Stimulated activated CD4-positive, alpha-beta T cell treated with anti-CD3 and anti-CD28 coated beads, Interleukin-12 subunit alpha, Interleukin-12 subunit beta, amount 100 ng/mL, for 24 hours (primary cell): Measurements from ENCODE around the gene CDK5RAP2.
"Not testable (repeated sequence)": the region's sequence is repeated elsewhere in the genome, so short reads cannot be mapped to it uniquely, and the experiment has no call there.

Experiments used
- DNase-seq, 2 experiments: peaks; one replicate each; pipeline ENCODE4 v3.0.0-alpha.2; 2020; ENCODE audit warnings: low read depth in 2 of 2

CDK5RAP2 gene

DNA sequence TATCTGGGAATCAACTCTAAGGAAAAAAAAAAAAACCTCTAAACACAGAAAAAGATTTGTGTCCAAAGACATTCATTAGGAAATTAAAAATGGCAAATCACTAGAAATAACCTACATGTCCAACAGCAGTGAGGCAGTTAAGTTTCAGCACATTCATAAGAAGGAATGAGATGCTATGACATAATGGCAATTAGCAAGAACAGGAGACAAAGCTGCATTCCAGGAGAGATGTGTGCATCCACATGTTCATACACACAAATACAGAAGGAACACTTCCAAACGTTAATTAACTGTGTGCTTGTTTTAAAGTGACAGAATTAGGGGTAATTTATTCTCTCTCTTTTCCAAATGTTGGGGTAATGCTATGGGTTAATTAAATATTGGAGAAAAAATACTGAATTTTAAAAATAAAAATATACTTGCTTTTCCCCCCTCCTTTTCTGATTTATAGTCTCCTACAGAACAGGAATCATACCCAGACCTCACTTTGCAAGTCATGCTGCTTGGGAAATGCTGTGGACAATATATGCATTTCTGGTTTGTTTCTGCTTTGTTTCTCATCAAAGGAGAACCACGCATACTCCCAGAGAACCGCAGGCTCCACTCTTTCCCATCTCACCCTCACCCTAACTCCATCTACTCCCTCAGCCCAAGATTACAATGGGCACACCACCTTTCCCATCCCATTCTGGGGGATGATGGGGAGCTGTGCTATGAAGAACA lies 114.1 kb downstream of the CDK5RAP2 start:
- DNase-seq = no peak

- no peak for DNase-seq
Observed at GRCh38 chr9:120464887-120465421, 115.0 kb downstream of the CDK5RAP2 start.

DNA sequence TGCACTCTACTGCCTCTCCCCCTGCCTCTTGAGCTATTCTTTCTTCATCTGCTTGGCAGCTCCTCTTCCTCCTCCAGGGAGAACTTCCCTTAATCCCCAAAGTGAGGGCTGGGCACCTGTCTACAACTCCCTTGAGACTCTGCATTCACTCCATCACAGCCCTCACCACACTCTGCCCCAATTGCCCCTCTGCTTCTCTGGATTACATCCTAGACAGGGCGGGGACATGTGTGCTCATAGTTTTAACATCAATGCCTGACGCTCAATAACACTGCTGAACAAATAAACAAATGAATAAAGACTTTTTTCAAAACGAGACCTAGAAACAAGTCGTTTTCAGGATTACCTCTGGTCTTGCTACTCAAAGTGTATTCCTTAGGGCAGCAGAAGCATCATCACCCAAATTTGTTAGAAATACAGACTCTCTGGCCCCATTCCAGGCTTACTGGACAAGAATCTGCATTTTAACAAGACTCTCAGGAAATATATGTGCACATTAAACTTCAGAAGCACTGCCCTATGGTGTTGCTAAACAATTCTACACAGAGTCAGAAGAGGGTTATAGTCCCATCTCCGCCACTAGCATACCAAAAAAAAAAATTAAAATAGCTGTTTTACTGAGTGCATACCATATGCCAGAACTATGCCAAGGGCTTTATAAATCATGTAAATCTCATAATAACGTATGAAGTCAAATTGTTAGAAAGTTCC lies 115.6 kb downstream of the CDK5RAP2 start:
- no peak for DNase-seq

GRCh38 chr9:120463765-120464164 lies 116.2 kb downstream of the CDK5RAP2 start:
- no peak for DNase-seq

DNA sequence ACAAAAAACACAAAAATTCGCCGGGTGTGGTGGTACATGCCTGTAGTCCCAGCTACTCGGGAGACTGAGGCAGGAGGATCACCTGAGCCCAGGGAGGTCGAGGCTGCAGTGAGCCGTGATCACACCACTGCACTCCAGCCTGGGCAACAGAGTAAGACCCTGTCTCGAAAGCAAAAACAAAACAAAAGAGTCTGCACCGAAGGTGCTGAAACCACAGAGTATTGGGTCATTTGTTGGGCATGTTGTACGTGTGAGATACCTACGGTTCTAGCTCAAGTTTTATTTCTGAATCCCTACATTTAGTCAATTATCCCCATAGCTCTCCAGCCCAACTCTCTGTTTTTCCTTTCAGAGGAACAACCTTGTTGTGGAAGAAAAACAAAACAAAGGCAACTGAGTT lies 118.3 kb downstream of the CDK5RAP2 start:
- DNase-seq = not testable (repeated sequence)

DNA sequence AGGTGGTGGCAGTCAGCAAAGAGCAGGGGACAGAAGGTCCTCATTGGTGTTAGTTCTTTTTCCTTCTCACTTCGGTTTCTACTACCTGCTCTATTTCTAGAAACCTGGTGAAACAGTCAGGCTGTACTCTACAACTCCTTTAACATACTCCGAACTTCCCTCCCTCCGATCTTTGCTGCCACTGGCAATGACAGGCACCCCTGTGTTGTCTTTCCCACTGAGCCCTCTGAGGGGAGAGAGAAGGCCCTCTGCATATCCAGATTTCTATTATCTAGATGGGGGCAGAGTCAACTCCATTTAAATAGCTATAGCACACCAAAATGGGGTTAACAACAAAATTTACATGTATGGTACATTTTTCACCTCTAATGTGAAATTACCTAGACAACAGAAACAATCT lies 123.7 kb downstream of the CDK5RAP2 start:
- no peak for DNase-seq

DNA sequence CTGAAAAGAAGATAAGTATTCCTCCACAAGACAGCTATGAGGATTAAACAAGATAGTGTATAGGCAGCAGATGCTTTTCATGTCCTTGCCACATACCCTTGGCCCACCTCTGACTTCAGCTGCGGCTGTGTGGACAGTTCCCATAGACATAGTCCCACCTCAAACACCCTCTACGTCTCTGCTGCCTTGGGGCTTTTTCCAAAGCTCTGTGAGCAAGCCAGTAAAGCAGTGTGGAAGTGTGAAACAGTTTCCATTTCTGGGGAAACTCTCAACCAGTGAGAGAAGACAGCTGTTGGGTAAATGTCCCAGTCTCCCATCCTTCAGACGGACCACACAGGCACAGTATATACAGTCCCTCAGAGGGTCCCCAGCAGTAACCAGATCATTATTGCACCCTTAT lies 125.5 kb downstream of the CDK5RAP2 start:
- no peak for DNase-seq

- no peak for DNase-seq
Observed at GRCh38 chr9:120453792-120454191, 126.2 kb downstream of the CDK5RAP2 start.

DNA sequence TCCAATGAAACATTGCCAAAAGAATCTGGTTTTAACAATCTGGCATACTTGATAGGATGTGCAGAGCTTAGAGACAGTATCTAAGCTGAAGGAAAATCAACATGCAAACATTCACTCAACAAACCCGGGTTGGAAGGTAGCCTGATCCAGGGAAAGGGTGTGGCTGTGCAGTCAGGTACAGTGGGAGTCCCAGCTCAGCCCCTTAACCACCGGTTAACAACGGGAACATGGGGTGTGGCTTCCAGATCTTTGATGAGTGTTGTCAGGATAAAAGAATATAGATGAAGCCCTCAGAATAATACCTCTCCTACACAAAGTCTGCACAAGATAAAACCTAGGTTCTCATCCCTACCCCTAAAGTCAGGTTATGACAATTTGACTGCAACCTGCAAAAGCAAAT lies 127.3 kb downstream of the CDK5RAP2 start:
- no peak for DNase-seq

GRCh38 chr9:120450916-120451315 lies 129.1 kb downstream of the CDK5RAP2 start:
- DNase-seq = no peak

- no peak for DNase-seq
Observed at GRCh38 chr9:120449566-120449965, 130.4 kb downstream of the CDK5RAP2 start.

GRCh38 chr9:120447959-120448500 lies 131.9 kb downstream of the CDK5RAP2 start:
- no peak for DNase-seq

DNA sequence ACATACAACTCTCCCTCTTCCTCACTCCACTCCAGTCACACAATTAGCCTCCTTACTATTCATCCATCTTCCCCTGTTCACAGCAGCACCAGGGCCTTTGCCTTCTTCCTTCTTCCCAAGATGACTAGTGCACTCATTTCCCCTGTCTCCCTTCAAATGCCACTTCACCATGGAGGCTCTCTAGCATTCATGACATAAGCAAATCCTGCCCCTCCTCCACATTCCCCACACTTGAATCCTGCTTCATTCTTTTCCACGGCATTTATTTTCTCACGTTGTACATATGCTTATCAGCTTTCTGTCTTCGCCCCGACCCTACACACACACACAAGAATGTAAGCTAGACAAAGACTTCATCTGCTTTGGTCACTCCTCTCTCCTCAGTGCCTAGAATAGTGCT lies 133.3 kb downstream of the CDK5RAP2 start:
- no peak for DNase-seq

GRCh38 chr9:120443976-120444375 lies 136.0 kb downstream of the CDK5RAP2 start:
- no peak for DNase-seq

GRCh38 chr9:120443489-120443888 lies 136.5 kb downstream of the CDK5RAP2 start:
- no peak for DNase-seq

GRCh38 chr9:120442308-120442995 lies 137.5 kb downstream of the CDK5RAP2 start:
- DNase-seq = no peak

- DNase-seq = no peak
Observed at GRCh38 chr9:120441426-120442307, 138.3 kb downstream of the CDK5RAP2 start.

GRCh38 chr9:120440791-120441190 lies 139.2 kb downstream of the CDK5RAP2 start:
- no peak for DNase-seq

DNA sequence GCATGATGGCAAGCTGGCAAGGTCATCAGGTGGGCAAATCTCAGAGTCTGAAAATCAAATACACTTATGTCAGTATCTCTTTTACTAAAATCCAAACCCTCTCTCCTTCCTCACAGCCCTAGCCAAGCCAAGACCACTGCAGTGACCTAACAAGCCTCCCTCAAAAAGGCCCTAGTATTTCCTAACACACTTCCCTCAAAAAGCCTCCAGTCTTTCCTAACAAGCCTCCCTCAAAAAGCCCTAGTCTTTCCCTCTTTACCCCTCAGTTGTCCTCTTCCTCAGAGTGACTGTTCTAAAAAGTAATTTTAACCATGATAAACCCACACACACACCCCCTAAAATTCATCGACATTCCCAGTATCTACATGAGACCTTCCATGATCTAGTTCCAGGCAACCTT lies 140.0 kb downstream of the CDK5RAP2 start:
- no peak for DNase-seq

DNA sequence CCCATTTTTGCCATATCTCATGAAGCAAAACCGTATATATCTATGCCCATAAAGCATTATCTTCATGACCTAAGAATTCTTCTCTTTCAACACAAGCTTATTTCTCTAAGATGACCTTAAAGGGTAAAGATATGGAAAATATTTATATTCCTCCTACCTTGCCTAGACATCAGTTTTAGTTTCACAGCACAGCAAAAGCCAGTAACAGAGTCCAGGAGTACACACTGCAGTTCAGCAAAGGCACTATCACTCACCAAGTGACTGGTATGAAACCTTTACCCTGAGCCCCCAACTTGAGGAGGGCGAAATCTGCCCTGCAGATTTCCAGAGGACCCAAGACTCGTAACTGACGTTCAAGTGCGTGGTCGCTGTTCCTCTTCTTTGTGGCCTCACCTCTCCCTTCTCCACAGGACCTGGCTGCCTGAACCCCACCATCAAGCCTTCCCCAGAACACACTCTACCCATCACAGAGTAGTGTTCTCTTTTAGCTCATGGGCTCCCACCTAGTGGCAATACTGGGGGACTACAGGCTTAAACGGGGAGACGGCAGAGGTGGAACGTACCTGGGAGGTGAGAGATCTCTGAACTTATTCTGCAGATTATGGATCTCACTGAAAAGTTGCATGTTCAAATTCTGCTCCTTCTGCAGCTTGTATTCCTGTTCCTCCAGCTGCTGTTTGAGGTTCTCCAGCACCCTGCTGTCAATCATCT lies 141.0 kb downstream of the CDK5RAP2 start:
- DNase-seq = no peak

- DNase-seq = no peak
Observed at GRCh38 chr9:120438111-120438510, 141.9 kb downstream of the CDK5RAP2 start.
